ENCODE data around the gene TMUB2. TPM values are rescaled to one million over a fixed set of nuclear protein-coding genes. Genes with fewer than 3 reads are reported as not detected.

The TMUB2 gene
- total RNA-seq, 2 experiments from 2014 or later = 43.2 to 43.8 TPM

Small RNA genes lying within 50 kb of the gene (microRNA-seq; reads per million reads assigned to microRNA genes)
- not detected for gene MIR6782 (ENCODE audit: borderline microRNAs expressed)

Other genes starting within 250 kb of the TMUB2 start
- gene PPY, start 244.5 kb upstream of the TMUB2 start, total RNA-seq = not detected
- gene PYY, start 233.0 kb upstream of the TMUB2 start, total RNA-seq = not detected
- under 1 TPM; 0.41 to 0.69 TPM for gene NAGS, start 182.3 kb upstream of the TMUB2 start, total RNA-seq
- 1 to 10 TPM; 8.1 to 8.7 TPM for gene TMEM101, start 172.0 kb upstream of the TMUB2 start, total RNA-seq
- gene LSM12, start 120.3 kb upstream of the TMUB2 start, total RNA-seq = 10 to 100 TPM; 39.8 to 40.5 TPM
- 1 to 10 TPM; 4.8 to 5.9 TPM for gene G6PC3, start 116.2 kb upstream of the TMUB2 start, total RNA-seq
- gene HDAC5, start 63.3 kb upstream of the TMUB2 start, total RNA-seq = 10 to 100 TPM; 95.6 to 96.3 TPM
- 1 to 10 TPM; 4.0 to 4.9 TPM for gene HROB, start 45.0 kb upstream of the TMUB2 start, total RNA-seq
- not detected for gene ASB16, start 16.3 kb upstream of the TMUB2 start, total RNA-seq
- gene ATXN7L3, start 12.9 kb downstream of the TMUB2 start, total RNA-seq = 10 to 100 TPM; 85.5 to 85.7 TPM
- 100 to 1,000 TPM; 151 to 155 TPM for gene UBTF, start 32.7 kb downstream of the TMUB2 start, total RNA-seq
- gene SLC4A1, start 81.2 kb downstream of the TMUB2 start, total RNA-seq = not detected
- gene RUNDC3A, start 121.6 kb downstream of the TMUB2 start, total RNA-seq = under 1 TPM in 1 of 2 experiments, not detected in 1; 0.19 TPM
- gene SLC25A39, start 137.9 kb downstream of the TMUB2 start, total RNA-seq = 10 to 100 TPM; 73.1 to 77.7 TPM
- 10 to 100 TPM in 1 of 2 experiments, 1 to 10 TPM in 1; 8.5 to 13.2 TPM for gene GRN, start 158.3 kb downstream of the TMUB2 start, total RNA-seq
- gene FAM171A2, start 176.9 kb downstream of the TMUB2 start, total RNA-seq = under 1 TPM; 0.24 to 0.44 TPM
- 1 to 10 TPM in 1 of 2 experiments, under 1 TPM in 1; 0.28 to 1.1 TPM for gene ITGA2B, start 202.7 kb downstream of the TMUB2 start, total RNA-seq